Measurements from ENCODE around the gene ZNF98. TPM values are rescaled to one million over a fixed set of nuclear protein-coding genes. Genes with fewer than 3 reads are reported as not detected.
A peak's percentile ranks its signal among the peaks of the same experiment; 100 is the strongest.

ZNF98 gene
- polyA plus RNA-seq (2014; cell fraction: cytosol; rRNA removed), result 7.0 and 13.1 TPM in 2 replicates
- polyA plus RNA-seq (2014; cell fraction: nucleus; rRNA removed), result 4.0 and 7.4 TPM in 2 replicates

DNA sequence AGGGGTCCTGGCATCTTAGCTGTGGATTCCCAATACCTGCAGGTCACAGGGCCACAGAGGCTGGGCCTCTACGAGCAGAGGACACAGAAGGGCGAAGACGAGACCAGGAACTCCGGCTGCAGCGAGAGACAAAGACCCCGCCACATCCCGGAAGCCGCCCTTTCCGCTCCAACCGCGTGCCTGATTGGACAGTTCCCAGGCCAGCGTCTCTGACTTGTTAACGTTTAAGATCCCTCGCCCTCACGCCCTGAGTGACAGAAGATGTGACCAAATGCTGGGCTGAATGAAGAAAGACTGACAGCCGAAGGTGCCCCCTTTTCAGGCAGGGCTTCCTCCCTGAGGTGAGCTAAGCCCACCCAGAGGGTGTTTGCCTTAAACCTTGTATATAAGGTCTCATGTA lies at the start of gene ZNF98:
Gene ZNF98 (minus strand): TSS at position 136 of the 400 bp plus-strand sequence. CDS start 122 bp downstream, at position 14.
- peak; percentile 80 for DNase-seq (ENCODE audit: low spot score)

DNA sequence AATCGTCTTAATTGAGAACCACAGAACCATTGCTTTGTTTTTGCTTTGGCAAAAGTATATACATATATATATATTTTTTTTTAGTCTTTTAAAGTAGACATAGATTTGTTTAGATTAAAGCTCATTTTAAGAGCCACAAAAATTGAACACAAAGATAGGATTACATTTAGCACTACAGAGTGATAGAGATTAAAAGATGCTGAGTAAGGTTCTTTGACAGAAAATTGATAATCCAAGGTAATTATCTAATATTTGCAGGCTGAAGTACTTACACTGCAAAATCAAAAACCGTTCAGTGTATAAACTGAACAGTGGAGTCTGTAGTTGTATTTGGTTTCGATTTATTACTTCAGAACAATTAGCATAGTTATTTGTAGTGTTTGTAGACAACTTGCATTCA lies 24.5 kb upstream of the ZNF98 start:
- no peak for DNase-seq (ENCODE audit: low spot score)

DNA sequence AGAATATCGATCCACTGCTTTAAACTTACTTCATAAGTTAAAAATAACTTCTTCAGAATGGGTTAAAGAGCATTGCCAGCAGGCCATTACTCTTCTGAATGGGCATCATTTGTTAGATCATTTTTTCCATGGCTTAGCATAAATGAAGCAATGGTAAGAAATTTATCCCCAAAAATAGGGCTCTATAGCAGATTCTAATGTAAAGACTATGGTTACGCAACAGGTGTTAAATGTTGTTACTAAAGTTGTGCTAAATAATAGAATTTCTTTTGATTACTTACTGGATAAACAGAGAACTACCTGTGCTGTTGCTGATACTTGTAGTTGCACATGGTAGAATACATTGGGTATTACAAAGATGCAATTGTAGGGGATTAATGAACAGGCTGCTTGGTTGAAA lies 15.9 kb upstream of the ZNF98 start:
- no peak for DNase-seq (ENCODE audit: low spot score)

DNA sequence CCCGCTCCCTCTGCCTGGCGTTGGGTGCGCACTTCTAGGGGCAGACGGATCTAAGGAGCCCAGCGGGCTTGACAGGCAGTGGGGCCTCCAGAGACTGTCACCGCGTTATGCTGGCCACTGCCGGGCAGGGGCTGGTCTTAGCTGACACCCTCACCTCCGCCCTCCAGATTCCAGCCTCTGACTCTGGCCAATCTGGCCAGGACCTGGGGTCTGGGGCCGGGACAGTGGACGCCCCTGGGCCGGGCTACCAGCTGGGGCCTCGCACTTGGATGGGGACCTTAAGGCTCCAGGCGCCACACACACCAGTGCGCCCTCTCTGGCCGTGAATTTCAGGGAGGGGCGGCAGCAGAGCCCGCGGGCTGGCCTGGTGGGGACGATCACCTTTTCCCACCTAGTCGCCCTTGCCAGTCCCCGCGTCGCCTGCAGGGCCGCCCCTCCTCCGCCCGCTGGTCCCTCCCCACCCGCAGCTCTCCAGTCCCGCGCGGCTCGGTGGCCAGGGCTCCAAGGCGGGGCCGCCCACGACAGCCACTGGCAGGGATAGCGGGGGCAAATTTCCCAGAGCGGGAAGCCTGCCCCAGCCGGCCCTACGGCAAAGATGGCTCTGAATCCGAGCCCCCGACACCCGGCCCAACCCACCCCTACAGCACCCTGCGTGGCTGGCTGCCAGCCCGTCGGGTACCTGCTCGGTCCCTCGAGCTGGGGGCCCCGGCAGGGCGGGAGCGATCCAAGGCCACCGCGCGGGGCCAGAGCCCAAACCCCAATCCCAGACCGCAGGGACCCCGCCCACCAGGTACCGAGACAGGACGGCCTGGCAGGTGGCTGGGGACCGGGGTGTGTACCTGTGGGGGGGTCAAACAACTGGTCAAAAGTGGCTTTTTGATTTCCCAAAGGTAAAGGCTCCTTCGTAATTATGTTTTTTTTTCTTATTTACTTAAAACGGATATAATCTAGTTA lies 6.1 kb upstream of the ZNF98 start:
- peak; percentile 5 for DNase-seq (ENCODE audit: low spot score)

DNA sequence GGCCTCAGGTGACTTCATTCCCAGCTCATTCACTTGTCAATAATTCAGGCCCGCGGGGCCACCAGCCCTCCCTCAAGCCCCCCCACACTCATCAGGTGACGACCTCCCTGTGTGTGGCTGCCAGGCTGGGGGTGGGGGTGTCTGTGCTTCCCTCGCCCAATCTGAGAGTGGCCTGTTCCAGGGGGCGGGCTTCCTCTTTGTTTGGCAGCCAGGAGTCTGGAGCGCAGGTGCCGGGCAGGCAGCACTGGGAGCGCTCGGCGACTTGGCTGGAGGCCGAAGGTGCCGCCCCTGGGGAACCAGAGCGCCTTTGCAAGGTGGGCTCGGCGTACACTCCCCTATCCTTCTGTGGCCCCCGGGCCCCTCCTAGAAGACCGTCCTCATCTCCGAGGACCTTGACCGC lies 5.4 kb upstream of the ZNF98 start:
- DNase-seq (ENCODE audit: low spot score), result peak; percentile 7

DNA sequence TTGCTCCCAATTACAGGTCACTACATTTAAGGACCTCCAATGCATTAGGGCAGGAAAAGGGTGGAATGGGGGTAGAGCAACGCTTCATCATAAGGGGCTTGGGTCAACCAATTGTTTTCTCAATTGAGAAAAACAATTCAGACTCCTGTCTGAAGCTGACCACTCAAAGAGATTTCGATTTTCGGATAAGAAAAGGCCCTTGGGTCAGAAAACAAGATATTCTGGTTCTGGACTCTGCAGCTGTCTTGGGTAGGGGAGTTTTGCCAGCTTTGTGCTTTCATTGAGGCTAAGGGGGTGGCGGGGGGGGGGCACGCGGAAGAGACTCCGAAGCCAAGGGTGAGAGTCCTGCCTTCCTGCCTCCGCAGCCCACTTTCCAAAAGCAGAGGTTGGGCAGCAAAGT lies 4.8 kb upstream of the ZNF98 start:
- DNase-seq (ENCODE audit: low spot score), result no peak

DNA sequence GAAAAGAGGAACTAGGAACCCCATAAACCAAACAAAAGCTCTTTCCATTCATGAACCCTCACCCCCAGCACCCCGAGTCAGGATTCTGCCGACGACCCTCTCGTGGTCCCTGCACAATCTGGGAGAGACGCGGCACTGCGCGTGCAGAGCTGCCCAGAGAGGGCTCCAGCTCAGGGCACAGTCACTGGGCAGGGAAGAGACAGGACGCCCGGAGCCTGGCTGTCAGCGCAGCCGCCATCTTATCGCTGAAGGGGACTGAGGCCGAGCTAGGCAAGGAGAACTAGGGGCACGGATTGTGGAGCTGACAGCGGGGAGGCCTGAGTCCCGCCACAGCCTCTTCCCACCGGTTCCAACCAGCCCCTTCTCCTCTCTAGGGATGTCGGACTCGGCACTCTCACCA lies 349 bp downstream of the ZNF98 start:
- peak; percentile 18 for DNase-seq (ENCODE audit: low spot score)

DNA sequence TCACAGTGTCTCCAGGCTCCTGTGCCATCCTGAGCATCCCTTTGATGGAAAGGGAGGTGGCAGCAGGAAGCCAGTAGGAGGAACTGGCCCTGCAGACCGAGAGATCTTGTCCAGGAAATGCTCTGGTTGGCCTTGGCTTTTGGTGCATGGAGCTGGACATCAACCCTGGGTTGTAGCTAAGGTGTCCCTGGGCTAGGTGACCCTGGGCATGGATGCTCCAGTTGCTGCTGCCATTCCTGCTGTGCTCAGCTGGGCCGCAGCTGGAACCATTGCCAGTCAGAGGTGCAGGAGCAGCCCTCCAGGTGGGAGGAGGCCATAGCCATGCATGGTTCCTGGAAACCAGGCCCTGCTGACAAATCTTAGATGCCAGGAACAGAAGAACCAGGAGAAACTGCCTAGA lies 67.5 kb downstream of the ZNF98 start:
- no peak for DNase-seq (ENCODE audit: low spot score)

Small RNAs within 50 kb of the gene (small RNA-seq; reads per million reads assigned to genes)
- gene AC011494.1, result 0 reads per million in 2 experiments

Measured in SK-N-DZ (cell line).